Neuron (in vitro differentiated cells): Measurements from ENCODE around the gene PUS7.

Experiments used
- H2AFZ ChIP-seq: one replicate; pipeline ENCODE4 v1.6.1; 2013; ENCODE audit warnings: low read depth, mild to moderate bottlenecking, inconsistent platforms, low read length, moderate library complexity
- H3K27me3 ChIP-seq: one replicate; pipeline ENCODE4 v1.6.1; 2013; ENCODE audit warnings: low read length; ENCODE audit not compliant: insufficient read depth
- H3K36me3 ChIP-seq: one replicate; pipeline ENCODE4 v1.6.1; 2013; ENCODE audit warnings: low read length; ENCODE audit not compliant: insufficient read depth
- H3K4me1 ChIP-seq: one replicate; pipeline ENCODE4 v1.6.1; 2013; ENCODE audit warnings: low read length; ENCODE audit not compliant: insufficient read depth
- H3K4me3 ChIP-seq: 2 replicates; pipeline ENCODE4 v1.5.1; 2013; ENCODE audit warnings: mild to moderate bottlenecking, low read length, moderate library complexity
- H3K9me3 ChIP-seq: one replicate; pipeline ENCODE4 v1.6.1; 2013; ENCODE audit warnings: low read length

Gene PUS7

DNA sequence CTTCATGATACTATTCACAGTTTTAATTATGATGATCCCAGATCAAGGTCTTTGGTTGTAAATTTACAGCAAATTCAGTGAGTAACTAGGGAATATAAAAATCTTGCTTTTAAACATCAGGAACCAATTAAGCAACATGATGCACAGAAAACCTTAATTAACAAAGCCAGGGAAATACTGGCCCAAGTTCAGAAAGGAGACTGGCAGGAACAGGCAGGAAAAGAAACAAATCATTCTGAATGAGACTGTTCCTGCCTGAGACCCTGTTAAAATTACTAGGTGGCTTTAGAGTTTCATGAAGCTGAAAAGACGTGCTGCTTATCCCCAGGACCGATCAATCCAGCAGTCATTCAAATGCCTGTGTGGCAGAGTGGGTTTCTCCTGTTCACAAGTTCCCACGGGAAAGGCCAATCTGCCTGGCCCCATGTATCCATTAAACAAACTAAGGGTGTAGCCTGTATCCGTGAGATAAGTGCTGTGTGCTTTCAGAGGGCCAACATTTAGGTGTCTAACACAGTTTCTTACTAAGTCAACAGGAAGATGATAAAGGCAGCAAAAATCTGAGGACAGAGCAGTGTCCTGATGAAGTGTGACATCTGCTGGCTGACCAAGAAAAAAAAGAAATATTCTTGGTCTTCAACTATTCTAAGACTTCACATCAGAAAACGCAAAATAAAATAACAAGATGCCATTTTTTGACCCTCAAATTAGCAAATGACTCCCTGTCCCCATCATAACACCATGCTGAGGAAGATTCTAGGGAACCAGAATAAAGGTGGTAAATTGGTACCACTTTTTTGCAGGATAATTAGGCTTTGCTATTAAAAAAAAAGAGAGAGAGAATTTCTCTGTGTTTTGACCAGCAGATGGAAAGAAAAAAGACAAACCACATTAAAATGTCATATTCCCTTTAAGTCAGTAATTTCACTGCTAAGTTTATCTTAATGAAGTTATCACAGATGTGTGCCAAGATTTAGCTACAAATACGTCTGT, 34.2 kb downstream of the PUS7 start:
- Histone ChIP-seq H3K9me3 (peaks cover 2% of the 10 kb centered on the region), H3K27me3 (no peaks in the 10 kb centered on the region), H3K4me1 (no peaks in the 10 kb centered on the region), H3K36me3 (peaks cover 16% of the 10 kb centered on the region), H3K4me3 (no peak overlapping the region), H2AFZ (no peak overlapping the region)

DNA sequence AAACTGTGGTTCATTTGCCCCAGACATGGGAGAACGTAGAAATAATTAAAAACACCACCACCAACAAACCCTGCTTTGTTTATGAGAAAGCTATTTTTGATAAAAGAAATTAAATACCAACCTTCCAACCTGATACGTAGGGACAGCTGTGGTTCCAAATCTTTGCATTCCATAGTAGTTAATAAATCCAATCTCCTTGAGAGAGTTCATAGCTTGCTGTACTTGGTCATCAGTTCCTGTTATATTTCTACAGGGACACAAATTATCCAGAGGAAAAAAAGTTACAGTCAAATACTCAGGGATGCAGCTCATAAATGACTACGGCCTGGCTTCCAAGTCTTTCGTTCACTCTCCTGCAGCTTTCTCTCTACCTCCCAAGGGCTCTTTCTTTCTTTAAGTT, 41.1 kb downstream of the PUS7 start:
- Histone ChIP-seq H3K27me3 (no peaks in the 10 kb centered on the region), H3K9me3 (peaks cover 2% of the 10 kb centered on the region), H3K4me1 (no peaks in the 10 kb centered on the region), H2AFZ (no peak overlapping the region), H3K4me3 (no peak overlapping the region), H3K36me3 (peaks cover 31% of the 10 kb centered on the region)

DNA sequence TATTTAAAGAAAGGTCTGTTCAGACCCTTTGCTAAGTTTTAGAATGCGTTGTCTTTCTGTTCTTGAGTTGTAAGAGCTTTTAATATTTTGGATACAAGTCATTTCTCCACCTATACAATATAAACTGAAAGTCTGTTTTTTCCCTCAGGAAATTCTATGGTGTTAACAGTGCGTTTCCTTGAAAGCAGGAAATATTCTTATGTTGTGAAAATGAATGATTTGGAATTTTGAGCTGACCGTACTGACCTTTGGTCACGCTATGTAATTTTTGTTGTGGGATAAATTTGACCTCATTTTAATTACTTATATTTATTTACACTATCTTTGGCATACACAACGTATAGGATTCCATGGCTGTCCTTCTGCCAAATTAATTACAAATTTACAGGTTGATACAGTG, 43.5 kb downstream of the PUS7 start:
- Histone ChIP-seq H3K9me3 (no peaks in the 10 kb centered on the region), H3K4me3 (no peak overlapping the region), H3K27me3 (no peaks in the 10 kb centered on the region), H3K36me3 (peaks cover 26% of the 10 kb centered on the region), H3K4me1 (no peaks in the 10 kb centered on the region), H2AFZ (no peak overlapping the region)

DNA sequence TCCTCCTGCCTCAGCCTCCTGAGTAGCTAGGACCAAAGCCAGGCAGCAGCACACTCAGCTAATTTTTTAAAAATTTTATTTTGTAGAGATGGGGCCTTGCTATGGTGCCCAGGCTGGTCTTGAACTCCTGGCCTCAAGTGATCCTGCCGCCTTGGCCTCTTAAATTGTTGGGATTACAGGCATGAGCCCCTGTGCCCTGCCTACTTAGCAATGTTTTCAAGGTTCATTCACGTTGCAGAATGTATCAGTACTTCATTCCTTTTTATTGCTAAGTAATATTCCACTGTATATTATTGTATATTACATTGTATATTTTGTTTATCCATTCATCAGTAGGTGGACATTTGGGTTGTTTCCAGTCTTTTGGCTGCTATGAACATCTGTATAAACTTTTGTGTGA, 44.2 kb downstream of the PUS7 start:
- peaks cover 26% of the 10 kb centered on the region for H3K36me3 ChIP-seq
- H3K27me3 ChIP-seq: no peaks in the 10 kb centered on the region
- H3K4me3 ChIP-seq: no peak overlapping the region
- H3K4me1 ChIP-seq: no peaks in the 10 kb centered on the region
- no peaks in the 10 kb centered on the region for H3K9me3 ChIP-seq
- no peak overlapping the region for H2AFZ ChIP-seq

DNA sequence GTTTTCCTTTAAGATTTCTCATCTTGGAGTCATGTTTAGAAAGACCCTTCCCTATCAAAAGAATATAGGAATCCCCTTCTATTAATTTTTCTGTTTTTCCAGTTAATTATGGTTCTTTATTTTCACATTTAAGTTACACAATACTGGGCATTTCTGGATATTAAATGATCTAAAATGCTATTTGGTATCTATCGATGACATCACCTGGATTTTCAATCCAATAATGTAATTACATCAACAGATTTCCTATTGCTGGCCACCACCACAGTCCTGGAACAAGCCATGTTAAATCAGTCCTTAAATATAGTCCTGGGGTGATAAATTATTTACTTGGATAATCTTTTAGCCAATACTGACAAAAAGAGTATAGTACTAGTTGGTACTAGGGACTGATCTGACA, 48.0 kb downstream of the PUS7 start:
- peaks cover 14% of the 10 kb centered on the region for H3K36me3 ChIP-seq
- no peak overlapping the region for H3K4me3 ChIP-seq

DNA sequence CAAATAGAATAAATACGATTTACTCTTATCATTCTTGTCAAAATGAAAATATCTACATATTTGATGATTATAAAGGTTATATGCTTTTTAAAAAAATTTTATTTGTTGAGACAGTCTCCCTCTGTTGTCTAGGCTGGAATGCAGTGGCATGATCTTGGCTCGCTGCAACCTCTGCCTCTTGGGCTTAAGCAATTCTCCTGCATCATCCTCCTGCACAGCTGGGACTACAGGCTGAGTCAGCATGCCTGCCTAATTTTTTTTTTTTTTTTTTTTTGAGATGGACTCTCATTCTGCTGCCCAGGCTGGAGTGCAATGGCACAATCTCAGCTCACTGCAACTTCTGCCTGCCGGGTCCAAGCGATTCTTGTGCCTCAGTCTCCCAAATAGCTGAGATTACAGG, 48.9 kb downstream of the PUS7 start:
- Histone ChIP-seq H2AFZ (no peak overlapping the region), H3K4me1 (no peaks in the 10 kb centered on the region), H3K4me3 (no peak overlapping the region), H3K36me3 (peaks cover 10% of the 10 kb centered on the region), H3K27me3 (no peaks in the 10 kb centered on the region), H3K9me3 (no peaks in the 10 kb centered on the region)

More for the DNA sequence above, 48.0 kb downstream of the PUS7 start:
- no peaks in the 10 kb centered on the region for H3K9me3 ChIP-seq
- no peaks in the 10 kb centered on the region for H3K27me3 ChIP-seq
- no peaks in the 10 kb centered on the region for H3K4me1 ChIP-seq
- no peak overlapping the region for H2AFZ ChIP-seq

DNA sequence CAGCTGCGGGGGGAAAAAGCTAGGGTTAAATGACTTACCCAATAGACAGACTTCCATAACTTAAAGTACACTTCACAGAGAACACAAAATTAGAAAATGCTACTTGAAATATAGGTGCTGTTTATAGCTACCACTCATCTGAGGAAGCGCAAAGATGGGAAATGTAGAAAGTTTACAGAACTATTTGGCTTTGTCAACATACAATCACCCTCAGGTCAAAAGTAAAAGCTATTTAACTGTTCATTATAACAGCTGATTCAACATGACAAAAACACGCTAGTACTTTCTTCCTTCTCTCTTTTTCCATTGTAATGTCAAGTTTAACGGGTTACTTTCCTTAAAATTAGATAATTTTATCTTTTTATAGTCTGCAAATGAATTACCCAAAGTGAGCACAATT, 51.2 kb downstream of the PUS7 start:
- H3K36me3 ChIP-seq: peaks cover 7% of the 10 kb centered on the region
- no peaks in the 10 kb centered on the region for H3K9me3 ChIP-seq
- no peaks in the 10 kb centered on the region for H3K27me3 ChIP-seq
- H3K4me1 ChIP-seq: no peaks in the 10 kb centered on the region
- no peak overlapping the region for H2AFZ ChIP-seq
- H3K4me3 ChIP-seq: no peak overlapping the region

DNA sequence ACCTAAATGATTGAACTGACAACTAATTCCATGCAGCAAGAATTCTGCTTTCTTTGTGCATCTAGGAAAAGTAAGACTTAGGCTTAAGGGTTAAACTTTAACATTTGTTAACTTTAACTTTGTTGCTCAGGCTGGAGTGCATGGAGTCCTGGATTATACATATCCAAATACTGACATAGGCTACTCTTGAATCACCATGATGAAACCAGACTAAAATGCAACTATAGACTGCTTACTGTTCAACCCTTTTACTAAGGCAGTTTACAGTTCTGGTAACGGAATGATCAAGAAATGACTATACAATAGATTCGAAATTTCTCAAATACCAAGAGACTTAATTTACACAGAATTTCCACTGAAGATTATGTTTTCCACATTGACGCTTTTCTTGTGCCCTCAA, 52.0 kb downstream of the PUS7 start:
- H3K4me3 ChIP-seq: no peak overlapping the region
- H3K9me3 ChIP-seq: no peaks in the 10 kb centered on the region
- H3K27me3 ChIP-seq: no peaks in the 10 kb centered on the region
- peaks cover 7% of the 10 kb centered on the region for H3K36me3 ChIP-seq
- H3K4me1 ChIP-seq: no peaks in the 10 kb centered on the region
- no peak overlapping the region for H2AFZ ChIP-seq

DNA sequence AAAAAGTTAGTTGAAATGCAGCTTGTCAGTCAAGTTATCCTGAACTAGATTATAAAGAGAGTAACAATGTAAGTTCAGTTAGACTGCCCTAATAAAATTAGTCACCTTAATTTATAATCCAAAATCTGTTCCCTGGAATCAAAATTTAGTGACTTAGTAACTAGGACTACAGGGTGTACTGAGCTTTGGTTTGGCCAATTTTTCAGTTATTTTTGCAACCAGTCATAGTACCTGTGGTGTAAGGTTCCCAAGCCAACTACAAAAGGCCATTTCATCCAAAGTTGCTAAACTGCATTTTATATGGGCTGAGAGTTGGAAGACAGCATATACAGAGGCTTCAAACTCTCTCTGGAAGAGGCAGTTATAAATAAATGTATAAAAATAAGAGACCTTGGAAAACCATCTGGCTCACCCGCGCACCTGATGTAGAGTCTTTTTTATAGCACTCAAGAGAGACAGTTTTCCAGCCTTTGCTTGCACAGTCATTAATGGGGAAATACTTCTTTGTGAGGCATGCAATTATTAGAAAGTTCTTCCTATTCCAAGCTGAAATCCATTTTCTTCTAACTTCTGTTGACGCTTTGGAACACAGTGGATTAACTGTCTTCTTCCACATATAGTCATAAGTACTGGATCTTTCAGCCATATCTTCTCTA, 59.2 kb downstream of the PUS7 start:
- Histone ChIP-seq H3K36me3 (peaks cover 38% of the 10 kb centered on the region), H3K27me3 (no peaks in the 10 kb centered on the region), H3K4me1 (peaks cover 1% of the 10 kb centered on the region), H3K9me3 (no peaks in the 10 kb centered on the region), H3K4me3 (no peak overlapping the region), H2AFZ (no peak overlapping the region)

DNA sequence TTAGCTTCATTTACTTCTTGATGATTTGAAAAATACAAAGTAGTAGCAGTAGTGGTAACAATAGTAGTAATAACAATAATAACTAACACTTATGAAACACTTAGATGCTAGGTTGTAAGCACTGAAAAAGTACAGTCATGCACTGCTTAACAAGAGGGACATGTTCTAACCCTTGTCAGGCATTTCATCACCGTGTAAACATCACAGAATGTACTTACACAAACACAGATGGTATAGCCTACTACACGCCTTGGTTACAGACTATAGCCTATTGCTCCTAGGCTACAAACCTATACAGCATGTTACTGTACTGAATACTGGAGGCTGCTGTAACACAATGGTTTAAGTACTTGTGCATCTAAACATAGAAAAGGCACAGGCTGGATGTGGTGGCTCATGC, 60.6 kb downstream of the PUS7 start:
- Histone ChIP-seq H3K4me1 (peaks cover 4% of the 10 kb centered on the region), H2AFZ (no peak overlapping the region), H3K4me3 (no peak overlapping the region), H3K27me3 (no peaks in the 10 kb centered on the region), H3K36me3 (peaks cover 48% of the 10 kb centered on the region), H3K9me3 (no peaks in the 10 kb centered on the region)

DNA sequence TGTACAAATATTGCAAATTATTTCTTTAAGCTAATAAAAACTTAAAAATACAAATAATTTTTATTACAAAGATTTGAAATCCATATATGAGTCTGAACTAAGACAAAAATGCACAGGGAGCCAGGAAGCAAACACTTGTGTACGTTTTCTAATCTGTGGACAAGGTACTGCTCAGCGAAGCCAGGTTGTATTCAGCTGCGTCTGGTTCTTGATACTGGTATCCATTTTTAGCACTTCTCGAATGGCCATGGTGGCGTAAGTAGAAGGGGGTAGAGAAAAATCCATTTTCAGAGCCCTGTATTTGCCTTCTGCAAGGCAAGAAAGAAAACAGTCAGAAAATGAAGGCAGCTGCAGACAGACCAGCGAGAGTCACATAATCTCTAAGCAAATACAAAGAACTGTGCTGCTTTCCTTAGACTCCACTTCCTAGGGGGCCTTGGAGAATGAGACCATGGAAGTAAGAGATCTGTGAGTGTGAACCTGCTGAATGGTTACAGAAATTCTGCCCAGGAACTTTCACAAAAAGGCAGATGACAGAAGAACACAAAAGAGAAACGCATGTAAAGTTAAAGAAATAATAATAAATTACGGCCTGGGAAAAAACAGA, 64.3 kb downstream of the PUS7 start:
- H3K4me3 ChIP-seq: no peak overlapping the region
- peaks cover 4% of the 10 kb centered on the region for H3K4me1 ChIP-seq
- H3K27me3 ChIP-seq: no peaks in the 10 kb centered on the region
- H3K9me3 ChIP-seq: no peaks in the 10 kb centered on the region
- no peak overlapping the region for H2AFZ ChIP-seq
- H3K36me3 ChIP-seq: peaks cover 42% of the 10 kb centered on the region

DNA sequence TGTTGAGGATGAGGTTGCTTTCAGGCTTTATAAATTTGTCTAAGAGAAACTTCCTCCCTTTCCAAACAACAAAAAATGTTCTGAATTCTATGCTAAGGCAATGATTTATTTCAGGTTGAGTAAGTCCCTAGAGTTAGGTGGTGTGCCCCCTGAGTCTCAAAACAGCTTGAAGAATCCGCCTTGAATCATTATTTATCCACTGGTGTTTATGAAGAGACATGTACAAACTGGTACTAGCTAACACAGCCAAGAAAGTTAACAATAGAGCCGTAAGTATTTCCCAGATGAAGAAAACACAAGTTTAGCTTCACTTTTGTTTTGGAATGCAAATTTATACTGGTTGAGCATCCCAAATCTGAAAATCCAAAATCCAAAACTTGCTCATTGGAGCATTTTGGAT, 67.2 kb downstream of the PUS7 start:
- Histone ChIP-seq H3K4me1 (peaks cover 4% of the 10 kb centered on the region), H3K36me3 (peaks cover 22% of the 10 kb centered on the region), H3K27me3 (no peaks in the 10 kb centered on the region), H3K9me3 (no peaks in the 10 kb centered on the region), H2AFZ (no peak overlapping the region), H3K4me3 (no peak overlapping the region)

DNA sequence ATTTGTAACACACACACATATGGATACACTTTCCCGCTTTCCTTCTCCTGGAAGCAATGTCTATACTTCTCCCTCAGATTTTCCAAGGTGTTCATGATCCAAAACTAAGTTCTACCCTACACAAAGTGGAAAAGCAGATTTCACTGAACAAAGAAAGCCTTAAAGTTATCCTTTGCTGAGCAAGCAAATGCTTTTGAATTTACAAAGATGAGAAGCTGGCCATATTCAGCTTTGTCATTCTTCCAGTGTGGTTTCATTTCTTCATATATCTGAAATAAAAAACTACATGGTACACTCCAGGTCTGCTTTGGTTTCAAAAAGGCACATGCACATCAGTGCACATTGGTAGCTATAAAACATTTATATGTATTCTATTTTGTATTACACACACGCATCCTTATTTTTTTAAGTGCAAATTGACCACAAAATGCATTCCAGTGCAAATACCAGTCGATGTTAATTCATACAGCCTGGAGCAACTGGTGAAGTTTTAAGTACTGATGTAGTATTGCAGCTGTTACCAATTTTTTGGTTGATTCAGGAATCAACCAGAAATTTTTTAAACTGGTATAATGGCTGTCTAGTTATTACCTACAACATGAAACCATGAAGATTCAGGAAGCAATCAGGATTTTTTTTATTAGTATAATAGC, 67.8 kb downstream of the PUS7 start:
- peaks cover 20% of the 10 kb centered on the region for H3K36me3 ChIP-seq
- no peak overlapping the region for H2AFZ ChIP-seq
- H3K9me3 ChIP-seq: no peaks in the 10 kb centered on the region
- H3K4me1 ChIP-seq: peaks cover 4% of the 10 kb centered on the region
- H3K4me3 ChIP-seq: no peak overlapping the region
- H3K27me3 ChIP-seq: no peaks in the 10 kb centered on the region
